Measurements from ENCODE around the gene PLCL2. TPM values are rescaled to one million over a fixed set of nuclear protein-coding genes. Genes with fewer than 3 reads are reported as not detected.
A peak's percentile ranks its signal among the peaks of the same experiment; 100 is the strongest.

Gene PLCL2
- 14.8 and 15.2 TPM in 2 replicates for total RNA-seq

DNA sequence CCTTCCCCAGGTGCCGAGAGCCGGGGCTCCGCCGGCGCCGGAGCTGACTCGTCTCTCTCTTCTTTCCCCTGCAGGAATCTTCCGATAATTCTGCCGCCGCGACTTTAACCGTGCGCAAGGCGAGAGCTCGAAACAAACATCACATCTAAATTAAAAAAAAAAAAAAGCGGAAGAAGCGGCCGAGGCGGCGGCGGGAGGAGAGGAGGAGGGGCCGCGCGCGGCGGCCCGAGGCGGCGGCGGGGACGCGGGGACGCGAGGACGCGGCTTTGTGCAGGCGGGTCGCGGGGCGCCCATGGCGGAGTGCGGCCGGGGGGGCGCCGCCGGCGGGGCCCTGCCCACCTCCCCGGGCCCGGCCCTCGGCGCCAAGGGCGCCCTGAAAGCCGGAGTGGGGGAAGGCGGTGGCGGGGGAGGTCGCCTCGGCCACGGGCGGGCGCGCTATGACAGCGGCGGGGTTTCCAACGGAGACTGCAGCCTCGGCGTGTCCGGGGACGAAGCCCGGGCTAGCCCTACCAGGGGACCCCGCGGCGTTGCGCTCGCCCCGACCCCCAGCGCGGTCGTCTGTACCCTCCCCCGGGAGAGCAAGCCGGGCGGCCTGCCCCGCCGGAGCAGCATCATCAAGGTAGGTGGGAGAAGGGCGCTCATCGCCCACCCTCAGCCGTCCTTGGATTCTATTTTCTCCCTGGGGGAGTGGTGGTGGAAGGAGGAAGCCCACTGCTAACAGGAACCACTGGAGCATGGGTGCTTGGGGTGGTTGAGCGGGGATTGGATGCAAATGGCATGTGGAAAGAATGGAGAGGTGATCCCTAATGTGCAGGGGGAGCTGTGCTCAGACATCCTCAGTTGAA is at the start of gene PLCL2:
TSS of gene PLCL2 (plus strand) at position 208 of the 845 bp plus-strand sequence. CDS start at position 293, 85 bp downstream.
- Mint-ChIP-seq H3K36me3 (ENCODE audit: low read depth) (no peaks in the 10 kb centered on the region), H3K27me3 (peaks cover 5% of the 10 kb centered on the region), H3K4me1 (peaks cover 40% of the 10 kb centered on the region), H3K27ac (peak within 1 kb of the TSS; percentile 98), H3K9me3 (no peaks in the 10 kb centered on the region), H3K4me3 (peak within 1 kb of the TSS; percentile 93)
- intact Hi-C loops (cut with micrococcal nuclease), result loop anchor here (1.0 to 10.0 kb wide), 8 partner anchors 60 to 860 kb away; partner anchors contain the start of genes OXNAD1 and TBC1D5
- DNase-seq, result peak; percentile 90

DNA sequence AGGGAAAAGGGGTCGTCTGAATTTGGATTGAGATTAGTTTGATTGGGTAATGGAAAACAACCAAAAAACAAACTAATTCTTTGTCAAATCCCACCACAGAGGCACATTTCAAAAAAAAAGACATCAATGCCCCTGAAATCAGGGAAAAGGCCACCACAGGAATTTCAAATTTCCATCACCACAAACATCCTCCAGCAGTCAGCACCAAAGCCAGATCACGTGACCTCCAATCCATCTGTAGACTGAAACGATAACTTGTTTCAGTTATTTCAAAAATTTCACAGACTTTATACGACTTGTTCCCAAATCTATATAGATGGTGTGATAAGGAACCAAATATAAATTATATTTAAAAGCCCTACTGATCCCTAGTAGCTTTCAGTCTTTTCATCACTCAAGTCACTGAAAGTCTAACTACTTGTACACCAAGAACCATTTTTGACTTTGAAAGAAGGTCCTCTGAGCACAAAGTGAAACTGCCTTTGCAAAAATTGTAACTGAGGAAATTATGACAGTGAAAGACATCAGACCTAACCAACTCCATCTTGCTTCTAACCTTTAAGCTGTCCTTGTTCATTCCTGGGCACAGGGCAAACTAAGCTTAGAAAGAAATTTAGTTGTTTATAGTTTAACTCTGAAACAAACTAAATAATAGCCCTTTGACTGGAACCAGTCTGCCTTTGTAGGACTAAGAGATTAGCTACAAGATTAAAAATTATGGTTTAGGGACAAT is 48.1 kb upstream of the PLCL2 start:
- H3K4me1 Mint-ChIP-seq, result peaks cover 36% of the 10 kb centered on the region
- no peak overlapping the region for H3K4me3 Mint-ChIP-seq
- DNase-seq, result no peak
- H3K27ac Mint-ChIP-seq, result no peak overlapping the region
- H3K36me3 Mint-ChIP-seq (ENCODE audit: low read depth), result no peaks in the 10 kb centered on the region
- H3K9me3 Mint-ChIP-seq, result no peaks in the 10 kb centered on the region
- intact Hi-C loops (cut with micrococcal nuclease), result no loop called here
- H3K27me3 Mint-ChIP-seq, result peaks cover 8% of the 10 kb centered on the region

DNA sequence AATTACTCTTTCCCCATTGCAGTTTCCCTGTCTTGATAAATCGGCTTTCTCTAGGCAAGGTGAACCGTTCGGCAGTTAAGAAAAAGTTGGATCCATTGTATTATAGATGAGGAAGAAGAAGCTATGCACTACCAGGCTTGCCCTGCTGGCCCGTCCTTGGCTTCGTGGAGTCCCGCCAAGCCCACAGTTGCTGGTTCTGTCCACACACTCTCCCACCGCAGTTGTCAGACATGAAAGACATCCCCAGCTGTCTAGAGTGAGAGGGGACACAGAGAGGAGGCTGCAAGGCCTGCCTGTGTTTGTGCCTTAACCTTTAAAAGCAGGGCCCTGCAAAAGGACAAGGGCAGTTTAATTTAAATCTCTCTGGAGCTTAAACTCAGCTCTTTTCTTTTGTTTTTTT is 47.2 kb upstream of the PLCL2 start:
- H3K27ac Mint-ChIP-seq, result no peak overlapping the region
- H3K36me3 Mint-ChIP-seq (ENCODE audit: low read depth), result no peaks in the 10 kb centered on the region
- H3K4me1 Mint-ChIP-seq, result peaks cover 44% of the 10 kb centered on the region
- intact Hi-C loops (cut with micrococcal nuclease), result no loop called here
- peaks cover 5% of the 10 kb centered on the region for H3K27me3 Mint-ChIP-seq
- peak; percentile 58 for DNase-seq
- no peaks in the 10 kb centered on the region for H3K9me3 Mint-ChIP-seq
- H3K4me3 Mint-ChIP-seq, result peak overlapping the region; percentile 38

DNA sequence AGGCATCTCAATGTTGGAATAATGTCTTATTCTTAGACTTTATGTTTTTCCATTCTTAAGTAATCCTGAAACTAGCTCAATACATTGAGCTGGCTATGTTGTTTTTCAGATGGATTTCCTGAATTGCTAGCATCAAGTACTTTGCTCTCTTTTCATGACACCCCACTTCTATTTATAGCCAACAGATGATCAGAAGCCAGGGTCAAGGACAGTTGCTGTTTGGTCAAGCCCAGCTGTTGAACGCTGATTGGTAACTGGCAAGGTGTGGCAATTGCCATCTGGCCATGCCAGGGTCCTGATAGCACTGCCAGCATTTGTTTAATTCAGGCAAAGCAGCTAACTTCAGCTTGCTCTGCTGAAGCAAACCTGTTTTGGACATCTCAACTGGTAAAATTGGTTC is 46.2 kb upstream of the PLCL2 start:
- no peaks in the 10 kb centered on the region for H3K9me3 Mint-ChIP-seq
- H3K27ac Mint-ChIP-seq, result peak overlapping the region; percentile 17
- peak; percentile 62 for DNase-seq
- no peak overlapping the region for H3K4me3 Mint-ChIP-seq
- H3K4me1 Mint-ChIP-seq, result peaks cover 52% of the 10 kb centered on the region
- intact Hi-C loops (cut with micrococcal nuclease), result no loop called here
- H3K27me3 Mint-ChIP-seq, result peaks cover 5% of the 10 kb centered on the region
- no peaks in the 10 kb centered on the region for H3K36me3 Mint-ChIP-seq (ENCODE audit: low read depth)

DNA sequence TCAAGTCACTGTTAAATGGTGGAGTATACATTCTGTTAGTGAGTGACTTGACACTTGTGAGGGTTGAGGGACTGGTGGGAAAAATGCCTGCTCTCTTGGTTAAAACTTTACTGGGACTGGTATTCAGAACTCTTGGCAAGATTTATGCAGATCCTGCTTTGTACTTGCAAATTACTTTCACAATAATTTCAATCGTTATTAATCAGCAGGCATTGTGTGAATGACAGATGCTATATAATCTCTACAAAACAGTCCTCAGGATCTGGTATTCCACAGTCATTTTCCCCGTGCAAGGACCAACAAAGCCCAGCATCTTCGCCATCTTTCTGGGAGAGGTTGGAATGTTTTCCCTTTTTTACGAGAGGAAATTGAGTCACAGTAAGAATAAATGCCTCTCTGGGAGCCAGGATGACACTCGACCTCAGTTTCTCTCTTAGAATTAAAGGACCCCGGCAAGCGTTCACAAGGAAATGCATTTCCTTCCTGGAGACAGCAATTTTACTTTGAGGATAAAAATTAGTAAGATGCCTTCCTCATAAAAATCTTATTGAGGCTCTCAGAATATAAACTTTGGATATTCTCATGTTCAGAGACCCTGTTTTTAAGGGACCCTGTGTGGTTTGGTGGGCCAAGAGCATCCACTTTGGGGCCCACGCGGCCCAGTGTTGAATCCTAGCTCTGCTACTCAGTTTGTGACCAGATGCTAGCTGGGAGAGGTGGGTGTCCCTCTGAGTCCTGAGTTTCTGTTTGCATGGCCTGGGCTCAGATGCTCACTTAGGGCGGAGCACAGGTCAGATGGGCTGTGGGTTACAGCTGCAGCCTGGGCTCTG is 45.3 kb upstream of the PLCL2 start:
- no peaks in the 10 kb centered on the region for H3K9me3 Mint-ChIP-seq
- peak; percentile 55 for DNase-seq
- no peak overlapping the region for H3K27ac Mint-ChIP-seq
- no peaks in the 10 kb centered on the region for H3K36me3 Mint-ChIP-seq (ENCODE audit: low read depth)
- peaks cover 58% of the 10 kb centered on the region for H3K4me1 Mint-ChIP-seq
- H3K4me3 Mint-ChIP-seq, result no peak overlapping the region
- peaks cover under 1% of the 10 kb centered on the region for H3K27me3 Mint-ChIP-seq
- intact Hi-C loops (cut with micrococcal nuclease), result loop anchor here (5.0 to 10.0 kb wide), 6 partner anchors 193 to 905 kb away; partner anchors contain the start of gene TBC1D5

DNA sequence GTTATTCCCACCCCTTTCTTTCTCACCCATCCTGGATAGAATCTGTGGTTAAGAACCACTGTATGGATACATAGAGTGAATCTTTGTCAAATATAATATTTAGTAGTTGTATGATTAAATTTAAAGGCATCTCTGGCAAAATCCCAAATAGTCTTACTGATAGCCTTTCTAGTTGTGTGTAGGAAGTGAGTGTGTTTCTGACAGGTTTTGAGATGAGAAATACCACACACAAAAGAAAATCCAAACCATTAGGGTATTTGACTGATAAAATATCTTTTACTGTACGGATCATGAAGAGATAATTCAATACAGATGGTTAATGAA is 44.7 kb upstream of the PLCL2 start:
- Mint-ChIP-seq H3K9me3 (peaks cover 3% of the 10 kb centered on the region), H3K4me1 (peaks cover 58% of the 10 kb centered on the region), H3K36me3 (ENCODE audit: low read depth) (no peaks in the 10 kb centered on the region), H3K4me3 (no peak overlapping the region), H3K27ac (no peak overlapping the region), H3K27me3 (no peaks in the 10 kb centered on the region)
- intact Hi-C loops (cut with micrococcal nuclease), result loop anchor here (5.0 to 10.0 kb wide), 6 partner anchors 192 to 905 kb away; partner anchors contain the start of gene TBC1D5
- DNase-seq, result no peak

DNA sequence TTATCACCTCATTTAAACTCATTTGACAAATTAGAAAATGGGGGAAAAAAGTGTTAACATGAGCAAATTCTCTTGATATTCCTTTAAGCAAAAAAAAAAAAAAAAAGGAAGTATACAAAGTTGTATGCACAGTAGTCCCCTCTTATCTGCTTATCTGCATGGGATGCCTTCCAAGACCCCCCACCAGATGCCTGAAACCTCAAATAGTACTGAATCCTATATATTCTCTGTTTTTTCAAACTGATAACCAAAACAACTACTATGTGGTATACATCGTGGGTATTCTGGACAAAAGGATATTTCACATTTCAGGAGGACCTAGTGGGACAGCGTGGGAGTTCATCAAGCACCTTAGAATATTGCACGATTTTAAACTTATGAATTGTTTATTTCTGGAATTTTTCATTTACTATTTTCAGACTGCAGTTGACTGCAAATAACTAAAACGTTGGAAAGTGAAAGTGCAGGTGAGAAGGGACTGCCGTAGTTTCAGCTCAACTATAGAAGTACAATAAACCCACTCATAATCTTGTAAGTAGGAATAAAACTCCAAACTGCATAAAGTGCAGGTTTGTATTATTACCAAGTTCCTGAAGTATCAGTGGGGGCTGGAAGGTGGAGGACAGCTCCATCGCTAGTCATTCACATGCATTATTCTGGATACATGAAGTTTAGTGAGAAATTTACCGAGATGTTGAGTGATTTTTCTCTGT is 43.6 kb upstream of the PLCL2 start:
- Mint-ChIP-seq H3K36me3 (ENCODE audit: low read depth) (no peaks in the 10 kb centered on the region), H3K27me3 (no peaks in the 10 kb centered on the region), H3K27ac (peak overlapping the region; percentile 99), H3K9me3 (peaks cover 6% of the 10 kb centered on the region), H3K4me3 (peak overlapping the region; percentile 82), H3K4me1 (peaks cover 60% of the 10 kb centered on the region)
- peak; percentile 61 for DNase-seq
- intact Hi-C loops (cut with micrococcal nuclease), result loop anchor here (1.0 to 10.0 kb wide), 7 partner anchors 8 to 904 kb away; partner anchors contain the start of gene TBC1D5

DNA sequence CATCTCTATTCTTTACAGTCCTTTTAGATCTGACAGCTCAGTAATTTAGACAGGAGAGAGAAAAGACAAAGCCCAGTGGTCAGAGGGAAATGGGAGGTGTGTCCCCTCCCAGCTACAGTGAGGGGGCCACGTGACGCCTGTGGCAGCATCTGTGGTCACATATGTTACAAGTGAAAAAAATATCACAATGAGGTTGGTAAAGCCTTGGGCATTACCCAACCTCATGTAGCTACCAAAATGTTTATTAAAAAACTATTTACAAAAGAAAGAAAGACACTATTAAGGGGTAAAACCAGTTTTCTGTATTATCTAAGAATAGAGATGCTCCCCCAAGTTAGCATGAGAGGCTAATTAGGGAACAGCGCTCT is 42.9 kb upstream of the PLCL2 start:
- intact Hi-C loops (cut with micrococcal nuclease), result loop anchor here (1.0 to 10.0 kb wide), 10 partner anchors 7 to 903 kb away; partner anchors contain the start of gene TBC1D5
- H3K27ac Mint-ChIP-seq, result peak overlapping the region; percentile 99
- H3K4me1 Mint-ChIP-seq, result peaks cover 66% of the 10 kb centered on the region
- peak; percentile 84 for DNase-seq
- H3K27me3 Mint-ChIP-seq, result no peaks in the 10 kb centered on the region
- H3K9me3 Mint-ChIP-seq, result peaks cover 6% of the 10 kb centered on the region
- H3K36me3 Mint-ChIP-seq (ENCODE audit: low read depth), result no peaks in the 10 kb centered on the region
- peak overlapping the region; percentile 82 for H3K4me3 Mint-ChIP-seq

DNA sequence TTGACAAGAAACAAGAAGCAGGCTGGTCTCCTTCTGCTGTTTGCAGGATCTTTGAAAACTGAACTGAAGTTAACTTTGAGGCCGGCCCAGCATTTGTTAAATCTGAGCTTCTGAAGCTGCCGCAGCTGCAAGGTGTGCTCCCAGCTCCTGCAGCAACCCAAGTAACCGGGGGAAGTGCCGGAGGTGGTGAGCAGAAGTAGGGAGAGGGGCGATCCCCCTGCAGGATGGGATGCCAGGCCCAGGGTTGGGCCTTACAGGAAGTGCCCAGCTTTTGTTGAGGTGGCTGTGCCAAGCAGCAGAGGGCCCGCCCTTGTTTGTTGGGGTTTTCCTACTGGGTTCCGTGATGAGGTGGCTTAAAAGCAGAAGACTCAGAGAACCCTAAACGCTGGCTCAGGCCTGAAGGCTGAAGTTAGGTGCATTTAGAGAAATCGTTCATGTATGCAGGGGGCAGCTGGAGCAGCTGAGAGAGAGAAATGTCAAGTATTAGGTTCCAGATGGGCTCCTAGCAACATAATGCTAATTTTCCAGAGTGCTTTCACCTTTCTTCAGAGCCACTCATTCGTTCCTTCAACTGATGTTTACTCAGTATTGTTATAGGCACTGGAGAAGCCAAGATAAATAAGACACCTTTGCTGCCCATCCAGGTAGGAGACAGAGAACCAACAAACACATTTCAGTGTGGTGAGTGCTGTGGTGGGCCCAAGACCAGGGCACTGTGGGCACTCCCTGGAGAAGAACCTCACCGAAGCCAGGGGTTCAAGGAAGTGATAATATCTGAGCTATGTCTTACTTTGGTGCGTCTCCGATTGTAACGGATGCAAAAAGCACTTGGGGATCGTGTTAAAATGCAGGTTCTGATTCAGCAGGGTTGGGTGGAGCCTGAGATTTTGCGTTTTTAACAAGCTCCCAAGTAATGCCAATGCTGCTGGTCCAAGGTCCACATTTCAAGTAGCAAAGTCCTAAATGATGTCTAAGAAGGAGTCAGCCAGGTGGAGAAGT is 42.2 kb upstream of the PLCL2 start:
- intact Hi-C loops (cut with micrococcal nuclease), result loop anchor here (1.0 to 10.0 kb wide), 9 partner anchors 18 to 902 kb away; partner anchors contain the start of gene TBC1D5
- peak overlapping the region; percentile 82 for H3K4me3 Mint-ChIP-seq
- peaks cover 6% of the 10 kb centered on the region for H3K9me3 Mint-ChIP-seq
- no peaks in the 10 kb centered on the region for H3K27me3 Mint-ChIP-seq
- peak; percentile 92 for DNase-seq
- no peaks in the 10 kb centered on the region for H3K36me3 Mint-ChIP-seq (ENCODE audit: low read depth)
- H3K4me1 Mint-ChIP-seq, result peaks cover 60% of the 10 kb centered on the region
- peak overlapping the region; percentile 99 for H3K27ac Mint-ChIP-seq

DNA sequence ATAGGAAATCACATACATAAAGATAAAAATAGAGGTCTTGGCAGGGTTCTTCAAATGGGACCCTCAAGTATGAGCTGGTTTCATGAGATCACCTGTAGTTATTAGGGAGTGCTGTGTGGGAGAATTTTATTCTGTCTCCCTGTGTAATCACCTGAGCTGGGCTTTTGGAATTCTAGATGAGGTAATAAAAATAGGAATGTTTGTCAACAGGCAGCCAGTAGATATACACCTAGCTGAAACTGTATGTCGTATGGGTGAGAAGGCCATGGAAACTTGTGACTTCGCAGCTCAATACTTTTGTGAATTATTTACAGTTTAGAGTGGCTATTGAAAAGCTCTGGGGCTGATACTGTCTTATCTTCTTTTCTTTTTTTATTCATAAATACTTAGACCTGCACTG is 40.5 kb upstream of the PLCL2 start:
- Mint-ChIP-seq H3K9me3 (peaks cover 6% of the 10 kb centered on the region), H3K27me3 (no peaks in the 10 kb centered on the region), H3K4me3 (no peak overlapping the region), H3K27ac (no peak overlapping the region), H3K36me3 (ENCODE audit: low read depth) (no peaks in the 10 kb centered on the region), H3K4me1 (peaks cover 51% of the 10 kb centered on the region)
- peak; percentile 24 for DNase-seq
- intact Hi-C loops (cut with micrococcal nuclease), result loop anchor here (5.0 to 10.0 kb wide), 6 partner anchors 188 to 901 kb away; partner anchors contain the start of gene TBC1D5

DNA sequence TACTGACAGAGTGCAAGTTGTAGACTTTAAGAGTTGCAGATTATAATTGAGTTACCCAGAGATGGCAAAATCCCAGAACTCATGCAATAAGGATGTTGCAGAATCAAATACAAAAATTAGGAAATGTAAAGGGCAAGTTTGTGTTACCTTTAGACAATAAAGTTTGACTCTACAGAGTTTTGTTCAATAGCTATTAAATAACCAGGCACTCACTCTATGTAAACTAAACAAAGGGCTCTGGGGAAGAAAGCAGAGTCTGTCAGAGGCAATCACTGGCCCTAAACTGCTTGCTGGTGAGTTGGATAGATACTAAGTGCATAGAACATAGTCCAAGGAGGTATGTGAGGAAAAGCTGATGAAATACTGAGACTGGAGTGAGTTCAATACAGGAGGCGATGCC is 40.0 kb upstream of the PLCL2 start:
- intact Hi-C loops (cut with micrococcal nuclease), result loop anchor here (5.0 to 10.0 kb wide), 6 partner anchors 188 to 900 kb away; partner anchors contain the start of gene TBC1D5
- Mint-ChIP-seq H3K36me3 (ENCODE audit: low read depth) (peaks cover 2% of the 10 kb centered on the region), H3K9me3 (peaks cover 6% of the 10 kb centered on the region), H3K4me3 (no peak overlapping the region), H3K4me1 (peaks cover 54% of the 10 kb centered on the region), H3K27me3 (no peaks in the 10 kb centered on the region), H3K27ac (no peak overlapping the region)
- DNase-seq, result peak; percentile 47

All from activated CD4-positive, alpha-beta T cell treated with anti-CD3 and anti-CD28 coated beads, Interleukin-2, amount 10 ng/mL, durations not matched to agents 24 days and 14 days (primary cell).